ENCODE data around the gene LELP1.

Gene LELP1

GRCh38 chr1:153203130-153203529, at the start of gene LELP1:
LELP1 (plus strand) TSS chr1:153203430; CDS start chr1:153204708, 1,278 bp downstream.
- no peak within 1 kb of the TSS for H3K27ac ChIP-seq (ENCODE audit: low read length)
- H3K79me2 ChIP-seq (ENCODE audit: low read length), result no peaks in the 10 kb centered on the region
- no peak within 1 kb of the TSS for H2AFZ ChIP-seq (ENCODE audit: low read depth, low read length)
- TF ChIP-seq CTCF (IDR thresholded peaks at IDR 0.05; ENCODE audit: low read depth, low read length) (no peak), EZH2phosphoT487 (IDR thresholded peaks at IDR 0.05; ENCODE audit: low read depth) (no peak)
- no peaks in the 10 kb centered on the region for H3K9me3 ChIP-seq (ENCODE audit: insufficient read depth, low read length)
- H3K4me2 ChIP-seq (ENCODE audit: low read length), result no peak within 1 kb of the TSS
- H3K9ac ChIP-seq (ENCODE audit: low read length), result no peak within 1 kb of the TSS
- H3K4me1 ChIP-seq (ENCODE audit: low read length), result no peaks in the 10 kb centered on the region
- no peaks in the 10 kb centered on the region for H4K20me1 ChIP-seq (ENCODE audit: insufficient read depth, low read length)
- H3K36me3 ChIP-seq (replicated peaks; ENCODE audit: low read depth, low read length), result no peaks in the 10 kb centered on the region
- H3K4me3 ChIP-seq (ENCODE audit: low read length), result no peak within 1 kb of the TSS
- peaks cover 73% of the 10 kb centered on the region for H3K27me3 ChIP-seq (ENCODE audit: low read depth, low read length)

- Histone ChIP-seq H4K20me1 (ENCODE audit: insufficient read depth, low read length) (no peaks in the 10 kb centered on the region), H3K79me2 (ENCODE audit: low read length) (no peaks in the 10 kb centered on the region), H3K9ac (ENCODE audit: low read length) (no peak overlapping the region), H3K27ac (ENCODE audit: low read length) (no peak overlapping the region), H3K4me2 (ENCODE audit: low read length) (no peak overlapping the region), H3K4me3 (ENCODE audit: low read length) (no peak overlapping the region), H3K9me3 (ENCODE audit: insufficient read depth, low read length) (peaks cover 9% of the 10 kb centered on the region), H3K4me1 (ENCODE audit: low read length) (no peaks in the 10 kb centered on the region), H3K36me3 (replicated peaks; ENCODE audit: low read depth, low read length) (no peaks in the 10 kb centered on the region), H3K27me3 (ENCODE audit: low read depth, low read length) (peaks cover 64% of the 10 kb centered on the region), H2AFZ (ENCODE audit: low read depth, low read length) (no peak overlapping the region)
- TF ChIP-seq EZH2phosphoT487 (IDR thresholded peaks at IDR 0.05; ENCODE audit: low read depth) (no peak), CTCF (IDR thresholded peaks at IDR 0.05; ENCODE audit: low read depth, low read length) (no peak)
Observed at GRCh38 chr1:153155541-153155940, 47.7 kb upstream of the LELP1 start.

- H3K4me2 ChIP-seq (ENCODE audit: low read length), result no peak overlapping the region
- H3K4me1 ChIP-seq (ENCODE audit: low read length), result no peaks in the 10 kb centered on the region
- H3K4me3 ChIP-seq (ENCODE audit: low read length), result no peak overlapping the region
- no peaks in the 10 kb centered on the region for H3K36me3 ChIP-seq (replicated peaks; ENCODE audit: low read depth, low read length)
- no peaks in the 10 kb centered on the region for H3K9me3 ChIP-seq (ENCODE audit: insufficient read depth, low read length)
- H3K27me3 ChIP-seq (ENCODE audit: low read depth, low read length), result peaks cover 83% of the 10 kb centered on the region
- no peaks in the 10 kb centered on the region for H4K20me1 ChIP-seq (ENCODE audit: insufficient read depth, low read length)
- H3K9ac ChIP-seq (ENCODE audit: low read length), result no peak overlapping the region
- TF ChIP-seq CTCF (IDR thresholded peaks at IDR 0.05; ENCODE audit: low read depth, low read length) (no peak), EZH2phosphoT487 (IDR thresholded peaks at IDR 0.05; ENCODE audit: low read depth) (no peak)
- H3K79me2 ChIP-seq (ENCODE audit: low read length), result no peaks in the 10 kb centered on the region
- H2AFZ ChIP-seq (ENCODE audit: low read depth, low read length), result no peak overlapping the region
- no peak overlapping the region for H3K27ac ChIP-seq (ENCODE audit: low read length)
Observed at GRCh38 chr1:153168686-153169085, 34.5 kb upstream of the LELP1 start.

GRCh38 chr1:153174624-153175023, 28.6 kb upstream of the LELP1 start:
- H3K4me3 ChIP-seq (ENCODE audit: low read length), result no peak overlapping the region
- TF ChIP-seq CTCF (IDR thresholded peaks at IDR 0.05; ENCODE audit: low read depth, low read length) (no peak), EZH2phosphoT487 (IDR thresholded peaks at IDR 0.05; ENCODE audit: low read depth) (no peak)
- H3K27me3 ChIP-seq (ENCODE audit: low read depth, low read length), result peaks cover 86% of the 10 kb centered on the region
- H3K27ac ChIP-seq (ENCODE audit: low read length), result no peak overlapping the region
- H3K79me2 ChIP-seq (ENCODE audit: low read length), result no peaks in the 10 kb centered on the region
- H3K9ac ChIP-seq (ENCODE audit: low read length), result no peak overlapping the region
- H4K20me1 ChIP-seq (ENCODE audit: insufficient read depth, low read length), result no peaks in the 10 kb centered on the region
- no peak overlapping the region for H3K4me2 ChIP-seq (ENCODE audit: low read length)
- no peaks in the 10 kb centered on the region for H3K4me1 ChIP-seq (ENCODE audit: low read length)
- no peaks in the 10 kb centered on the region for H3K9me3 ChIP-seq (ENCODE audit: insufficient read depth, low read length)
- H3K36me3 ChIP-seq (replicated peaks; ENCODE audit: low read depth, low read length), result no peaks in the 10 kb centered on the region
- no peak overlapping the region for H2AFZ ChIP-seq (ENCODE audit: low read depth, low read length)

Measured in OCI-LY3 (cell line).